Retinal pigment epithelial cell (primary cell): Measurements from ENCODE around the gene SMOC2.

ENCODE experiments used
- DNase-seq: peaks from one replicate; pipeline ENCODE4 v3.0.0-alpha.2; 2010; ENCODE audit warnings: low read depth
- H3K4me3 ChIP-seq: 2 replicates; pipeline ENCODE4 v1.5.1; 2011; ENCODE audit warnings: mild to moderate bottlenecking, low read length, control low read depth, moderate library complexity
- CTCF ChIP-seq: conservative IDR thresholded peaks from 2 replicates; pipeline ENCODE4 v1.5.1; 2011; ENCODE audit warnings: low read depth, low read length, control low read depth, inconsistent platforms

Gene SMOC2

GRCh38 chr6:168516944-168517741 lies 76.2 kb downstream of the SMOC2 start:
- TF ChIP-seq CTCF, result no peak
- H3K4me3 ChIP-seq, result no peak overlapping the region
- no peak for DNase-seq

DNA sequence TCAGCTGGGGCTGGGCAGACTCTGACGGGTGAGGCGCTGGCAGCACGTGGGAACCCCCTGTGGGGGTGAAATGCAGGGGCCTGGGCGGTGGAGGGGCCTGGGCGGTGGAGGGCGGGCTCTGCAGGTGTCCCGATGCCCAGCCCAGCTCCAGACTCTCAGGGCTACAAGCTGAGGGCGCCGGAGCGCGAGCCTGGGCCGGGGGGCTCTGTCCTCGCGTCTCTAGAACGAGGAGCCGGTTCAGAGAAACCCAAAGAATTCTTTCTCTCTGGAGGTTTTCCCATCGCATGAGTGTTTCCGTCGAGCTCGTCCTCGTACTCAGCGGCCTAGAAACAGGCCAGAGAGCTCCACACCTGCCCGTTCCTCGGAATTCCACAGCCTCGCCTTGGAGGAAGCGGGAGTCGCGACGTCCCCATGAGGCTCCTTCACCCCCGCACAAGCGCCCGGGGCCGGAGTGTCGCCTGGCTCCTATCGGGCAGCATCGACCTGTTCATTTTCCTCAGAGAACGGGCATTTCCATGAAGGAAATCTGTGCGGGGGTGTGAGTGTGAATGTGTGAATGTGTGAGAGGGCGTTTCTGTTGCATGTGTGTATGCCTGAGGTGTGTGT lies 76.9 kb downstream of the SMOC2 start:
- DNase-seq, result no peak
- H3K4me3 ChIP-seq, result no peak overlapping the region
- TF ChIP-seq CTCF, result no peak

DNA sequence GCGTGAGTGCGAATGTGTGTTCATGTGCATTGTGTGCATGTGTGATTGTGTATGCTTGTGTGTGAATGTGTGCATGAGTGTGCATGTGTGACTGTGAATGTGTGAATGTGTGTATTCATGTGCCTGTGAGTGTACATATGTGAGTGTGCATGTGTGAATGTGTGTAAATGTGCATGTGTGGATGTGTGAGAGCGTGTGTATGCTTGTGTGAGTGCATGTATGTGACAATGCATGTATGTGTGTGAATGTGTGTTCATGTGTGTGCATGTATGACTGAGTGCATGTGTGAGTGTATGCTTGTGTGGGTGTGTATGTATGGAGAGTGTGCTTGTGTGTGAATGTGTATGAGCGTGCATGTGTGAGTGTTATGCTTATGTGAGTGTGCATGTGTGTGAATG lies 77.4 kb downstream of the SMOC2 start:
- H3K4me3 ChIP-seq, result no peak overlapping the region
- TF ChIP-seq CTCF, result no peak

DNA sequence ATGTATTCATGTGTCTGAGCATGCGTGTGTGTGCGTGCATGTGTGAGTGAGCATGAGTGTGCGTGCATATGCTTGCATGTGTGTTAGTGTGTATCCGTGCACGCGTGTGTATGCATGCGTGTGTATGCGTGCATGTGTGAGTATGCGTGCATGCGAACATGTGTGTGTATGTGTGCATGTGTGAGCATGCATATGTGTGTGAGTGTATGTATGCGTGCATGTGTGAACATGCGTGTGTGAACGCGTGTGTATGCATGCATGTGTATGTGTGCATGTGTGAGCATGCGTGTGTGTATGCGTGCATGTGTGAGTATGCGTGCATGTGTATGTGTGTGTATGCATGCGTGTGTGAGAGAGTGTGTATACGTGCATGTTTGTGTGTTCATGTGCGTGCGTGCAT lies 77.9 kb downstream of the SMOC2 start:
- no peak for DNase-seq
- TF ChIP-seq CTCF, result no peak
- H3K4me3 ChIP-seq, result no peak overlapping the region

More for the DNA sequence above, 77.4 kb downstream of the SMOC2 start:
- no peak for DNase-seq

DNA sequence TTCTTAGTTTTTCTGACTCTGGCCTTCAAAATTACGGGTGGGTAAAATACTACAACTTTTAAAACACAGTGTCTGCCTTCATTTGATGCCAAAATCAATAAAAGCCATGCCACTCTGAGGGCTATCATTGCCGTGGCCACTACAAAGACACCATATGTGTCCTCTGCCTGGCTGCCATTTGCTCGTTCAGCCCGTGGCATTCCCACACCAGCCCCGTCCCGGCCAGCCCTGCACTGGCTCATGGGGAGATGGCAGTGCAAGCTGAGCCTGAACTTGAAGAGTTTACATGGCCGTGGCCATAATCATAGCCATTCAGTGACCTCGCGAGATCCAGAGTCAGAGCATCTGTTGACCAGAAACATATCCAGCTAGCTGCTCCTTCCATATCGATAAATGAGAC lies 79.2 kb downstream of the SMOC2 start:
- no peak for DNase-seq
- no peak overlapping the region for H3K4me3 ChIP-seq
- TF ChIP-seq CTCF, result no peak

GRCh38 chr6:168524571-168525001 lies 83.6 kb downstream of the SMOC2 start:
- no peak for TF ChIP-seq CTCF
- no peak overlapping the region for H3K4me3 ChIP-seq
- no peak for DNase-seq

- DNase-seq, result no peak
- H3K4me3 ChIP-seq, result no peak overlapping the region
- no peak for TF ChIP-seq CTCF
Measured at GRCh38 chr6:168525114-168525513, 84.1 kb downstream of the SMOC2 start.
